ENCODE data around the gene IFNL1.
"Not testable (repeated sequence)": the region's sequence is repeated elsewhere in the genome, so short reads cannot be mapped to it uniquely, and the experiment has no call there.

Gene IFNL1

DNA sequence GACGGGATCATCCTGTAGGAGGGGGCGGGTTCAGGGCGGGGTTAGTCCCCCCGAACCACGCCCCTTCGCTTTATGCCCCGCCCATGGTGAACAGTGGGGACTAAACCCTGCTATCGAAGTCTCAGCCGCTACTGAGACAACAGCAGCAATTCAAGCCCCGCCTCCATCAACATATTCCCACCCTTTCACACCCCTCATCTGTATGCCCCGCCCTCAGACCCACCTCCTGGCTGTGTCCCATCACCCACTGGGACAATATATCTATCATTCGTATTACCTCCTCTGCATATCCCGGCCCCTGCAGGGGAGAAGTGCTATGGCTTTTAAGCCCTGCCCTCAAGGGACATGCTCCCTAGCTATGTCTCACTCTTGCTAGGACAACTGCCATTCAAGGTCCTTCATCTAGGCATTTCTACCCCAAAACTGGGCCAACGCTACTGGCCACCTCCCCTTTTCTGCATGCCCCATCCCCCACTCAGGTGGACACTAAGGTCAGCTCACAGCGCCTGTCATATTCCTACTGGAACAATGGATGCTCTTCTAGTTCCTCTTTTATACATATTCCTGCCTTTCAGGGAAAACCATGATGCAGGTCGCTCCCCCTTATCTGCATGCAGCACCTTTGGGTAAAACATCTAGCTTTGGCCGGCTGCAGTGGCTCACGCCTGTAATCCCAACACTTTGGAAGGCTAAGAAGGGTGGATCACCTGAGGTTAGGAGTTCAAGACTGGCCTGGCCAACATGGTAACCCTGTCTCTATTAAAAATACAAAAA, 12.5 kb downstream of the IFNL1 start:
- WGBS (ENCODE audit: insufficient coverage) = 90% methylated on average over 14 of the region's 18 CpGs
- Histone ChIP-seq H3K27ac (ENCODE audit: insufficient read depth in 1 of 2, low read depth in 1 of 2, low read length in 2 of 2, poor library complexity in 1 of 2, severe bottlenecking in 2 of 2) (no peak overlapping the region), H3K4me3 (ENCODE audit: control insufficient read depth in 1 of 7, extremely low read depth in 1 of 7, insufficient read depth in 4 of 7, low read depth in 2 of 7, low read length in 6 of 7) (no peak overlapping the region), H3K27me3 (replicated peaks in 2 of 5; ENCODE audit: control insufficient read depth in 4 of 5, insufficient read depth in 5 of 5, low read length in 4 of 5) (no peaks in the 10 kb centered on the region), H3K4me1 (ENCODE audit: control extremely low read depth in 1 of 4, control insufficient read depth in 4 of 4, insufficient read depth in 4 of 4, low read length in 3 of 4) (peaks cover 0 to 15% (median 12%) of the 10 kb centered on the region in 4 experiments), H3K9me3 (ENCODE audit: control extremely low read depth in 1 of 5, control insufficient read depth in 4 of 5, insufficient read depth in 2 of 5, low read depth in 1 of 5, low read length in 4 of 5) (no peaks in the 10 kb centered on the region), H3K36me3 (ENCODE audit: control insufficient read depth in 4 of 4, insufficient read depth in 4 of 4, low read length in 3 of 4) (peaks cover 6 to 34% (median 14%) of the 10 kb centered on the region in 4 experiments)
- ChIA-PET POLR2A (no interaction called here), CTCF (interaction anchor here (0.5 to 1.0 kb wide), 3 partner anchors 13 to 264 kb away, joined by 3 read pairs; partner anchors contain the start of gene IFNL1)
- no peak for DNase-seq

GRCh38 chr19:39309305-39309670, 13.1 kb downstream of the IFNL1 start:
- H3K9me3 ChIP-seq (ENCODE audit: control extremely low read depth in 1 of 5, control insufficient read depth in 4 of 5, insufficient read depth in 2 of 5, low read depth in 1 of 5, low read length in 4 of 5); H3K27me3 ChIP-seq (replicated peaks in 2 of 5; ENCODE audit: control insufficient read depth in 4 of 5, insufficient read depth in 5 of 5, low read length in 4 of 5); H3K4me3 ChIP-seq (ENCODE audit: control insufficient read depth in 1 of 7, extremely low read depth in 1 of 7, insufficient read depth in 4 of 7, low read depth in 2 of 7, low read length in 6 of 7); POLR2A ChIA-PET; DNase-seq: not testable (repeated sequence)
- CTCF ChIA-PET = interaction anchor here (0.5 to 1.5 kb wide), 4 partner anchors 8 to 265 kb away, joined by 3 read pairs; partner anchors contain the start of gene IFNL1
- Histone ChIP-seq H3K4me1 (ENCODE audit: control extremely low read depth in 1 of 4, control insufficient read depth in 4 of 4, insufficient read depth in 4 of 4, low read length in 3 of 4) (peaks cover 0 to 15% (median 12%) of the 10 kb centered on the region in 4 experiments), H3K27ac (ENCODE audit: insufficient read depth in 1 of 2, low read depth in 1 of 2, low read length in 2 of 2, poor library complexity in 1 of 2, severe bottlenecking in 2 of 2) (peak overlapping the region in 1 of 2 experiments; percentile 38), H3K36me3 (ENCODE audit: control insufficient read depth in 4 of 4, insufficient read depth in 4 of 4, low read length in 3 of 4) (peaks cover 6 to 40% (median 19%) of the 10 kb centered on the region in 4 experiments)
- WGBS (ENCODE audit: insufficient coverage) = 100% methylated on average over 3 of the region's 7 CpGs

- DNase-seq = peak in 2 of 3 donors; percentile 66 to 78
- ChIA-PET POLR2A (no interaction called here), CTCF (interaction anchor here (0.5 to 1.6 kb wide), 4 partner anchors 9 to 88 kb away, joined by 3 to 6 read pairs (median 4); no protein-coding TSS in a partner anchor)
Observed at GRCh38 chr19:39310558-39311311, 14.5 kb downstream of the IFNL1 start.

DNA sequence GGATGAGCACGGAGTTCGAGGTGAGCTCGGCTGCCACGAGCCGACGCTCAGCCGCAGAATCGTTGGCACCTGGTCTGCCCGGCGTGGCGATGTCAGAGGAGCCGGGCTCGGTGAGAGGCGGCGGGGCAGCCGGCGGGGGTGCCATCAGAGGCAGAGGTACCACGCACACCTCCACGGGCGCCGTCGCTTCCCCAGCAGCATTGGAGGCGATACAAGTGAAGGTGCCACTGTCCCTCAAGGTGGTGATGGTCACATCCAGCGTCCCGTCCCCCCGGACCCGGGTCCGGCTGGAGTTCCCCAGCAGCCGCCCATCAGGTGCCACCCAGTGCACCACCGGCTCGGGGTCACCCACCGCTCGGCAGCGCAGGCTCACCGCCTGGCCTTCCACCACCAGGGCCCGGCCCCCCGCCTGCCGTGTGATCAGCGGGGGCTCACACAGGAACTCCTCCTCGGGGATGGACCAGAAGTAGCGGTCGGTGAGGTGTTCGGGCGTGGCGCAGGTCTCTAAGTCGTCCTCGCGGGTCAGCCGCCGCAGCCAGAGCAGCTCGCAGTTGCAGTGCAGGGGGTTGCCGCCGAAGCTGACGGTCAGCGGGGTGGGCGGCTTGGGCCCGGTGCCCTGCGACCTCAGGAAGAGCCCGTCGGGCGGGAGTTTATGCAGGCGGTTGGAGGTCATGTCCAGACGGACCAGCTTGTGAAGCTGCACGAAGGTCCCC, 18.0 kb downstream of the IFNL1 start:
- no peak for DNase-seq
- ChIA-PET CTCF (interaction anchor here (0.6 to 2.9 kb wide), 2 partner anchors 13 to 86 kb away, joined by 3 to 9 read pairs; no protein-coding TSS in a partner anchor), POLR2A (no interaction called here)
- H3K9me3 ChIP-seq (ENCODE audit: control extremely low read depth in 1 of 5, control insufficient read depth in 4 of 5, insufficient read depth in 2 of 5, low read depth in 1 of 5, low read length in 4 of 5) = no peaks in the 10 kb centered on the region
- no peaks in the 10 kb centered on the region for H3K27me3 ChIP-seq (replicated peaks in 2 of 5; ENCODE audit: control insufficient read depth in 4 of 5, insufficient read depth in 5 of 5, low read length in 4 of 5)
- 98% methylated on average over 54 of the region's 64 CpGs for WGBS (ENCODE audit: insufficient coverage)
- H3K27ac ChIP-seq (ENCODE audit: insufficient read depth in 1 of 2, low read depth in 1 of 2, low read length in 2 of 2, poor library complexity in 1 of 2, severe bottlenecking in 2 of 2) = no peak overlapping the region
- no peak overlapping the region for H3K4me3 ChIP-seq (ENCODE audit: control insufficient read depth in 1 of 7, extremely low read depth in 1 of 7, insufficient read depth in 4 of 7, low read depth in 2 of 7, low read length in 6 of 7)
- H3K4me1 ChIP-seq (ENCODE audit: control extremely low read depth in 1 of 4, control insufficient read depth in 4 of 4, insufficient read depth in 4 of 4, low read length in 3 of 4) = peaks cover 0 to 8% (median 0%) of the 10 kb centered on the region in 4 experiments
- H3K36me3 ChIP-seq (ENCODE audit: control insufficient read depth in 4 of 4, insufficient read depth in 4 of 4, low read length in 3 of 4) = peaks cover 9 to 48% (median 37%) of the 10 kb centered on the region in 4 experiments

More at GRCh38 chr19:39310558-39311311, 14.5 kb downstream of the IFNL1 start:
- peak overlapping the region in 1 of 2 experiments; percentile 68 for H3K27ac ChIP-seq (ENCODE audit: insufficient read depth in 1 of 2, low read depth in 1 of 2, low read length in 2 of 2, poor library complexity in 1 of 2, severe bottlenecking in 2 of 2)
- H3K9me3 ChIP-seq (ENCODE audit: control extremely low read depth in 1 of 5, control insufficient read depth in 4 of 5, insufficient read depth in 2 of 5, low read depth in 1 of 5, low read length in 4 of 5) = no peaks in the 10 kb centered on the region
- peaks cover 9 to 51% (median 28%) of the 10 kb centered on the region in 4 experiments for H3K36me3 ChIP-seq (ENCODE audit: control insufficient read depth in 4 of 4, insufficient read depth in 4 of 4, low read length in 3 of 4)
- H3K4me3 ChIP-seq (ENCODE audit: control insufficient read depth in 1 of 7, extremely low read depth in 1 of 7, insufficient read depth in 4 of 7, low read depth in 2 of 7, low read length in 6 of 7) = no peak overlapping the region
- peaks cover 0 to 8% (median 2%) of the 10 kb centered on the region in 4 experiments for H3K4me1 ChIP-seq (ENCODE audit: control extremely low read depth in 1 of 4, control insufficient read depth in 4 of 4, insufficient read depth in 4 of 4, low read length in 3 of 4)
- 65% methylated on average over 6 of the region's 11 CpGs for WGBS (ENCODE audit: insufficient coverage)
- no peaks in the 10 kb centered on the region for H3K27me3 ChIP-seq (replicated peaks in 2 of 5; ENCODE audit: control insufficient read depth in 4 of 5, insufficient read depth in 5 of 5, low read length in 4 of 5)

DNA sequence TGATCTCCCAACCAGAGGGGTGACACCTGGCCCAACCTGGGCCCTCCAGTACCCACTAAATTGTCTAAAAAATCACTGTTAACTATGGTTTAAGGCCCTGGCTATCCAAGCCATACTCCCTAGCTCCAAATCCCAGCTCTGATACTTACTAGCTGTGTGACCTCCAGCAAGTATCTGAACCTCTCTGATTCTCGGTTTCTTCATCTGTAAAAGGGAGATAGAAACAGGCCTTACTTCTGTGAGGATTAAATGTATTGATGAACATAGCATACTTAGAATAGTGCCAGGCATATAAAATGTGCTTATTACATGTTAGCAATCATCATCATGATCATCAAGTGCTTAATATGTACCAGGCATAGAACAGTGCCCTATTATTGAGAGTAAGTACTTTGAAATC, 19.7 kb downstream of the IFNL1 start:
- Histone ChIP-seq H3K4me3 (ENCODE audit: control insufficient read depth in 1 of 7, extremely low read depth in 1 of 7, insufficient read depth in 4 of 7, low read depth in 2 of 7, low read length in 6 of 7) (no peak overlapping the region), H3K27me3 (replicated peaks in 2 of 5; ENCODE audit: control insufficient read depth in 4 of 5, insufficient read depth in 5 of 5, low read length in 4 of 5) (no peaks in the 10 kb centered on the region), H3K36me3 (ENCODE audit: control insufficient read depth in 4 of 4, insufficient read depth in 4 of 4, low read length in 3 of 4) (peaks cover 9 to 45% (median 34%) of the 10 kb centered on the region in 4 experiments), H3K9me3 (ENCODE audit: control extremely low read depth in 1 of 5, control insufficient read depth in 4 of 5, insufficient read depth in 2 of 5, low read depth in 1 of 5, low read length in 4 of 5) (no peaks in the 10 kb centered on the region), H3K4me1 (ENCODE audit: control extremely low read depth in 1 of 4, control insufficient read depth in 4 of 4, insufficient read depth in 4 of 4, low read length in 3 of 4) (peaks cover 0 to 15% (median 11%) of the 10 kb centered on the region in 4 experiments), H3K27ac (ENCODE audit: insufficient read depth in 1 of 2, low read depth in 1 of 2, low read length in 2 of 2, poor library complexity in 1 of 2, severe bottlenecking in 2 of 2) (no peak overlapping the region)
- ChIA-PET POLR2A (interaction anchor here (0.5 kb wide), 1 partner anchor 59 kb away, joined by 3 read pairs; no protein-coding TSS in a partner anchor), CTCF (interaction anchor here (0.8 to 2.9 kb wide), 3 partner anchors 11 to 60 kb away, joined by 3 to 9 read pairs (median 3); no protein-coding TSS in a partner anchor)
- no CpG with 5 or more reads among the region's 1 CpG for whole genome bisulfite sequencing (ENCODE audit: insufficient coverage)
- DNase-seq = no peak

DNA sequence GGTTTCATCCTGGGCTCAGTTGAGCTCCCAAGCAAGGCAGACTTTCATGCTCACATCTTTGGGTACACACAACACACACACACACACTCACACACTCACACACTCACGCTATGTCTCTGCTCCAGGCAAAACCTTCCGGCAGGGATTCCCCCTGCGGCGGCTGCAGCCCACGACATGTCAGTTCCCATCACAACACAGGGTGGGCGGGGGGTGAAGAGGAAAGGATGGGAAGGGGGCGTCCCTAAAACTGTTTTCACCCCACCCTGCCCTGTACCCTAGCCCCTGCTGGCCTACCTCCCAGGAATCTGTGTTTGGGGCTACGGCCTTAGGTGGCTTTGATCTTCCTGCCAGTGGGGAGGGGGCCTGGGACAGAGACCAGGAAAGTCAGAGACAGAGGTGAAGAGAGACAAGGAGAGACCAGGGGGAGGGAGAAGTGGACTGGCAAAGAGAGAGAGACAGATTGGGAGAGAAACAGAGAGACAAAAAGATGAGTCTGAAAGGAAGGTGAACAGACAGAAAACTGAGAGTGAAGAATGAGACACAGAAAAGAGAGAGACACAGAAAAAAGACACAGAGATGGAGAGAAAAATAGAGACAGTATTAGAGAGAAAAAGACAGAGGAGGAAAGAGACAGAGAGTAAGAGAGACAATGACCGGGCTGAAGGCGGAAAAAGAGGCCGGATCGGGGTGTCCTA, 20.6 kb downstream of the IFNL1 start:
- Histone ChIP-seq H3K36me3 (ENCODE audit: control insufficient read depth in 4 of 4, insufficient read depth in 4 of 4, low read length in 3 of 4) (peaks cover 9 to 43% (median 32%) of the 10 kb centered on the region in 4 experiments), H3K4me1 (ENCODE audit: control extremely low read depth in 1 of 4, control insufficient read depth in 4 of 4, insufficient read depth in 4 of 4, low read length in 3 of 4) (peaks cover 0 to 18% (median 11%) of the 10 kb centered on the region in 4 experiments), H3K27me3 (replicated peaks in 2 of 5; ENCODE audit: control insufficient read depth in 4 of 5, insufficient read depth in 5 of 5, low read length in 4 of 5) (no peaks in the 10 kb centered on the region), H3K4me3 (ENCODE audit: control insufficient read depth in 1 of 7, extremely low read depth in 1 of 7, insufficient read depth in 4 of 7, low read depth in 2 of 7, low read length in 6 of 7) (no peak overlapping the region), H3K9me3 (ENCODE audit: control extremely low read depth in 1 of 5, control insufficient read depth in 4 of 5, insufficient read depth in 2 of 5, low read depth in 1 of 5, low read length in 4 of 5) (no peaks in the 10 kb centered on the region), H3K27ac (ENCODE audit: insufficient read depth in 1 of 2, low read depth in 1 of 2, low read length in 2 of 2, poor library complexity in 1 of 2, severe bottlenecking in 2 of 2) (no peak overlapping the region)
- ChIA-PET CTCF (interaction anchor here (2.9 kb wide), 1 partner anchor 11 kb away, joined by 9 read pairs; no protein-coding TSS in a partner anchor), POLR2A (no interaction called here)
- no peak for DNase-seq
- 89% methylated on average over 4 of the region's 12 CpGs for whole genome bisulfite sequencing (ENCODE audit: insufficient coverage)

All from common myeloid progenitor, CD34-positive (primary cell).